ENCODE results near the gene GALR3. TPM values are rescaled to one million over a fixed set of nuclear protein-coding genes. Genes with fewer than 3 reads are reported as not detected.
A peak's percentile ranks its signal among the peaks of the same experiment; 100 is the strongest.

Gene GALR3
- polyA plus RNA-seq, 1 experiment, result not detected

DNA sequence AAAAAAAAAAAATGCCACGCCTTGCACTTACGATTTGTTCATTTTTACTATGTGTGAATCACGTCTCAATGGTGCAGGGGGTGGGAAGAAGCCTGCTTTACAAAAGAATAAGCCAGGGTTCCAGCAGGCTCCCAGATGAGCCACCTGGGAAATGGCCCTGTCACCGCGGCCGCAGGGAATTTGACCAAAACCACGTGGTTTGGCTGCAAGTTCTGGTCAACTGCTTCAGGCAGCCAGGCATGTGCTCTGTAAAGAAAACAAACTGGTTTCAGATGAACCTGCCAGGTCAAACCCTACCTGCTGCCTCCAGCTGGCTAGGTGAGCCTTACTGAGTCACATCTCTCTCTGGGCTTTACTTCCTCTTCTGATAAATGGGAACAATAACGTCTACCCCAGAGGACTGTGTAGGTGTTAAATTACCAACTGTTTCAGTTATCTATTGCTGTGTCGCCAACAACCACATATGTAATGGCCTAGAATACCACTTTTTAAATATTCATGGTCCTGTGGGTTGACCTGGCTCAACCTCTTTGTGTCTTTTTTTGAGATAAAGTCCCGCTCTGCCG is 46.0 kb upstream of the GALR3 start:
- peak; percentile 55 for DNase-seq (ENCODE audit: low read depth, low spot score)
- TF ChIP-seq, protein P1, sequence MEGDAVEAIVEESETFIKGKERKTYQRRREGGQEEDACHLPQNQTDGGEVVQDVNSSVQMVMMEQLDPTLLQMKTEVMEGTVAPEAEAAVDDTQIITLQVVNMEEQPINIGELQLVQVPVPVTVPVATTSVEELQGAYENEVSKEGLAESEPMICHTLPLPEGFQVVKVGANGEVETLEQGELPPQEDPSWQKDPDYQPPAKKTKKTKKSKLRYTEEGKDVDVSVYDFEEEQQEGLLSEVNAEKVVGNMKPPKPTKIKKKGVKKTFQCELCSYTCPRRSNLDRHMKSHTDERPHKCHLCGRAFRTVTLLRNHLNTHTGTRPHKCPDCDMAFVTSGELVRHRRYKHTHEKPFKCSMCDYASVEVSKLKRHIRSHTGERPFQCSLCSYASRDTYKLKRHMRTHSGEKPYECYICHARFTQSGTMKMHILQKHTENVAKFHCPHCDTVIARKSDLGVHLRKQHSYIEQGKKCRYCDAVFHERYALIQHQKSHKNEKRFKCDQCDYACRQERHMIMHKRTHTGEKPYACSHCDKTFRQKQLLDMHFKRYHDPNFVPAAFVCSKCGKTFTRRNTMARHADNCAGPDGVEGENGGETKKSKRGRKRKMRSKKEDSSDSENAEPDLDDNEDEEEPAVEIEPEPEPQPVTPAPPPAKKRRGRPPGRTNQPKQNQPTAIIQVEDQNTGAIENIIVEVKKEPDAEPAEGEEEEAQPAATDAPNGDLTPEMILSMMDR (IDR thresholded peaks at IDR 0.05; ENCODE audit: low read depth, low read length), result no peak
- no peaks in the 10 kb centered on the region for H3K9me3 ChIP-seq (ENCODE audit: control insufficient read depth, insufficient read depth, low read length)
- CTCF ChIA-PET, result no interaction called here
- H3K27me3 ChIP-seq (ENCODE audit: control insufficient read depth, insufficient read depth, low read length), result no peaks in the 10 kb centered on the region
- peak overlapping the region; percentile 98 for H3K27ac ChIP-seq (ENCODE audit: low read depth, low read length)
- POLR2A ChIA-PET, result interaction anchor here (1.2 kb wide), 1 partner anchor 30 kb away, joined by 3 read pairs; no protein-coding TSS in a partner anchor
- no peak overlapping the region for H3K4me3 ChIP-seq (ENCODE audit: low read depth, low read length)

DNA sequence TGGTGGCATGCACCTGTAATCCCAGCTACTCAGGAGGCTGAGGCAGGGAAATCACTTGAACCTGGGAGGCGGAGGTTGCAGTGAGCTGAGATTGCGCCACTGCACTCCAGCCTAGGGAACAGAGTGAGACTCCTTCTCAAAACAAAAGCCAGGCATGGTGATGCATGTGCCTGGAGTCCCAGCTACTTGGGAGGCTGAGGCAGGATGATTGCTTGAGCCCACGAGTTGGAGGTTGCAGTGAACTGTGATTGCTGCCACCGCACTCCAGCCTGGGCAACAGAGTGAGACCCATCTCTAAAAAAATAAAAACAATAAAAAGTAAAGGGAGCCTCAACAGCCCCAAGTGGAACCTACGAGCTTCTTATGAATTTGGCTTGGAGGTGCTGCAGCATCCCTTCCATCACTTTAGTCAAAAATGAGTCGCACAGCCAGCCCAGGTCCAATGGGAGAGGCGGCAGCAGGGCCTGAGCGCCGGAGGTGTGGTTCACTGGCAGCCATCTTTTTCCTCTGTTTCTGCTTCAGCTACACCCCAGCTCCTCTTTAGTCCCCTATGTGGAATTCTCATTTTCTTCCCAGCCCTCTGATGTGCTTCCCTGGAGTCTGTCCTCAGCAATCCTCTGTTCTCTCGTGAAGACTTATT is 44.7 kb upstream of the GALR3 start:
- Histone ChIP-seq H3K9me3 (ENCODE audit: control insufficient read depth, insufficient read depth, low read length) (no peaks in the 10 kb centered on the region), H3K27me3 (ENCODE audit: control insufficient read depth, insufficient read depth, low read length) (no peaks in the 10 kb centered on the region), H3K27ac (ENCODE audit: low read depth, low read length) (no peak overlapping the region), H3K4me3 (ENCODE audit: low read depth, low read length) (no peak overlapping the region)
- no peak for DNase-seq (ENCODE audit: low read depth, low spot score)
- CTCF ChIA-PET, result no interaction called here
- POLR2A ChIA-PET, result no interaction called here
- TF ChIP-seq, protein P1 (IDR thresholded peaks at IDR 0.05; ENCODE audit: low read depth, low read length), result no peak

DNA sequence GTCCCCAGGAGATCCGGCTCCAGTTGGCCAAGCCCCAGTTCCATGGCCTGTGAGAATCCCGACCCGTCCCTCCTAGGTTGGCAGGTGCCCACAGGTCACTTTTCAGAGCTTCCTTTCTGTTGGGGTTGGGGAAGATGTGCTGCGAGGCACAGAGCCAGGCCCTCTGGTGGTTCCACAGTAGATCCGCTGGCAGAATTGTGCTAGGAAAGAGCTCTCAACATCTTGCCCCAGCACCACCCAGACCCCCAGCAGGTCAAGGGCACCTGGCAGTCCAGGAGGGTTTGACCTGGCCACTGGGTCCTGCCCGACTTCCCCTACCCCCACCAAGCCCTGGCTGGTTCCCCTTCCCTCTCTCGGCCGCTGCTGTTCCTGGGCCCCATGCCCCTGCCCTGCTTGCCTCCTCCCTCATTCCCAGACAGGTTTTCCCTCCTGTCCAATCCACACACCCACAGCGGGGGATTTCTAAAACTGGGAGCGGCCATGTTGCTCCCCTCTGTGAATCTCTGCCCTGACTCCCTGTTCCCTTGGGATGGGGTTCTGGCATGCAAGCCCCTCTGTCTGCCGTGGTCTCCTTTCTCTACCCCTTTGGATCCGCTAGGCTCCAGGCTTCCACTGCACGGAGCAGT is 41.6 kb upstream of the GALR3 start:
- DNase-seq (ENCODE audit: low read depth, low spot score), result no peak
- no peak overlapping the region for H3K27ac ChIP-seq (ENCODE audit: low read depth, low read length)

DNA sequence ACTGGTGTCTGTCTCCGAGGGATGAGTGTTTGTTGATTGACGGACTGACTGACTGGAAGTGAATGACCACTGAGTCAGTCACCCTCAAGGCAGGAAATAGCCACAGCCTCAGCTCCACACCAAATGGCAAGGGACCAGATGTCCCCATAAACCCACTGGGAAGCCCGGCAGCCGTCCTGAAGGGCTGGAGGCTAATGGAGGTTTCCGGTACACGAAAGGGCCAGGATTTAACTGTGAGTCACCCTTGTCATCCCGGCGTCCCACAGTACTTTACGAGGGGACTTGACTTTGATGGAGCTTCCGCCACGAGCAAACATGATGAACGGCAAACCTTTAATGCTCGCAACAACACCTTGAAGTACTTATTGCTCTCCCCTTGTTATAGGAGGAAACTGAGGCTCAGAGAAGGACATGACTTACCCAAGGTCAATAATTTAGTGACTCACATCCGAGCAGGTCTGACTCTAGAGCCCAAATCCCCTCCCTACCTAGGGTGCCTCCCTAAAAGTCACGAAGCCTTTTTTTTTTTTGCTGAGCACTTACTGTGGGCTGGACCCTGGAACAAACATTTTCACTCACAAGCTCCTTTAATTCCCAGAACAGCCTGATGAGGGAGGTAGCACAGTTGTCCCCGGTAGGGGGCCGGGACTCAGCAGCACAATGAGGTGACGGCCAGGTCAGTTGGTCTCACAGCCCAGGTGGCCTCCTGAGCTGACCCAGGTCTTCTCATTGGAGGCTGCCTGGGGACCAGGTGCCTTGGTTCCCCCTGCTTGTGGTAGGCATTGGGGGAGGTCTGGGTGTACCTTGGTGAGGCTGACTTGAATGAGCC is 40.6 kb upstream of the GALR3 start:
- no peak overlapping the region for H3K4me3 ChIP-seq (ENCODE audit: low read depth, low read length)
- ChIA-PET CTCF (interaction anchor here (0.5 to 3.3 kb wide), 4 partner anchors 9 to 1340 kb away, joined by 3 to 11 read pairs (median 5); no protein-coding TSS in a partner anchor), POLR2A (interaction anchor here (0.5 to 1.3 kb wide), 5 partner anchors 10 to 246 kb away, joined by 3 read pairs; no protein-coding TSS in a partner anchor)
- TF ChIP-seq, protein P1 (IDR thresholded peaks at IDR 0.05; ENCODE audit: low read depth, low read length), result no peak
- DNase-seq (ENCODE audit: low read depth, low spot score), result no peak
- no peaks in the 10 kb centered on the region for H3K27me3 ChIP-seq (ENCODE audit: control insufficient read depth, insufficient read depth, low read length)
- H3K27ac ChIP-seq (ENCODE audit: low read depth, low read length), result no peak overlapping the region
- no peaks in the 10 kb centered on the region for H3K9me3 ChIP-seq (ENCODE audit: control insufficient read depth, insufficient read depth, low read length)

More for the DNA sequence above, 41.6 kb upstream of the GALR3 start:
- CTCF ChIA-PET, result interaction anchor here (3.3 kb wide), 1 partner anchor 138 kb away, joined by 11 read pairs; no protein-coding TSS in a partner anchor
- Histone ChIP-seq H3K9me3 (ENCODE audit: control insufficient read depth, insufficient read depth, low read length) (no peaks in the 10 kb centered on the region), H3K4me3 (ENCODE audit: low read depth, low read length) (no peak overlapping the region), H3K27me3 (ENCODE audit: control insufficient read depth, insufficient read depth, low read length) (no peaks in the 10 kb centered on the region)
- POLR2A ChIA-PET, result interaction anchor here (0.6 to 1.3 kb wide), 2 partner anchors 51 to 95 kb away, joined by 3 read pairs; partner anchors contain the start of gene NOL12
- TF ChIP-seq, protein P1 (IDR thresholded peaks at IDR 0.05; ENCODE audit: low read depth, low read length), result peak; percentile 35

Data from AG04450 (cell line).